ENCODE results near the gene FRMD3.
A peak's percentile ranks its signal among the peaks of the same experiment; 100 is the strongest.

The FRMD3 gene

DNA sequence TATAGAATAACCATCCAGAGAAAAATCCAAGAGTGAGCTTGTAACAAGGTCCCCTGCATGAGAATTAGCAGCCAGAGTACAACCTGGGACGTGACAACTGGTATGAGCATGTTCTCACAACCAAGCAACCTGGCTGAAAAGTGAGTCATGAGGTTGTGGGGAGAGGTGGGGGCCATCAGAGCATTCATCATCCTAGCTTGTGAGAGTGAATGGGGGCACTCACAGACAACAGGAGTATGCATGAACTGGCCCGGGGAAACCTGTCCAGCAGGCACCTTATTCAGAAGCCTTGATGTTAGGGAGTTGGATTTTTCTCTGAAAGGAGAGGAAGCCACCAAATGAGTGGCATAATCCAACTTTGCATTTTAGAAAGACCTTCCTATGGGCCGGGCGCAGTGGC is 113.0 kb downstream of the FRMD3 start:
- no peak overlapping the region for H4K91ac ChIP-seq (ENCODE audit: low read length)

DNA sequence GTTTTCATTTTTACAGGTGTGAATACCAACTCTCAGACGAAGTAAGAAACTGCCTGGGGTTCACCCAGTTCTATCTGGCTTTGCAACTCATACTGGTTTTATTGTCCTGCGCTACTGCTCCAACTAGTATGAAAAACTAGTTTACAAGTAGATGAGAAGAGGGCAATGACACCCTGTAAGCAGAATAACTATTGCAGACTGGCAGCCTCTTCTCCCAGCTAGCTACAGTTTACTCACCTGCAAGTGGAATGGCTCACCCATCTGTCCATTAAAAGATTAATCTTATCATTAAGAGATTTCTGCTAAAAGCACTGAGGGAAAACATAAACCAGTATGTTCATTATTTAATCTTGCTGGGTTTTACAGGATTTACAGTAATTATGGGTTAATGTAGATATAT is 113.4 kb downstream of the FRMD3 start:
- WGBS: 73% methylated on average over 2 of the region's 2 CpGs
- no peaks in the 10 kb centered on the region for H3K27me3 ChIP-seq (ENCODE audit: control insufficient read depth in 1 of 2, insufficient read depth in 1 of 2, low read length in 2 of 2)

More for the DNA sequence above, 113.0 kb downstream of the FRMD3 start:
- Histone ChIP-seq H3K4me2 (ENCODE audit: low read length, poor library complexity, severe bottlenecking) (no peak overlapping the region), H3K9ac (ENCODE audit: low read length) (no peak overlapping the region), H2BK5ac (ENCODE audit: low read depth, low read length, poor library complexity, severe bottlenecking) (no peak overlapping the region), H2AK5ac (ENCODE audit: low read length, severe bottlenecking) (no peak overlapping the region), H3K79me1 (replicated peaks; ENCODE audit: low read length, poor library complexity, severe bottlenecking) (no peaks in the 10 kb centered on the region), H4K8ac (ENCODE audit: low read length) (no peak overlapping the region), H3K23ac (ENCODE audit: low read length in 2 of 2) (peak overlapping the region in 1 of 2 experiments; percentile 77), H3K18ac (ENCODE audit: low read depth in 1 of 2, low read length in 2 of 2) (no peak overlapping the region), H3K27ac (ENCODE audit: low read length, poor library complexity, severe bottlenecking) (no peak overlapping the region), H2AFZ (ENCODE audit: low read depth, low read length) (no peak overlapping the region), H3K14ac (ENCODE audit: low read length in 2 of 2) (peak overlapping the region in 1 of 2 experiments; percentile 41), H2BK15ac (ENCODE audit: low read depth, poor library complexity, severe bottlenecking) (no peak overlapping the region), H3K4ac (ENCODE audit: low read depth in 1 of 2, low read length in 2 of 2) (no peak overlapping the region), H3K4me3 (ENCODE audit: insufficient read depth in 1 of 2, low read depth in 1 of 2, low read length in 2 of 2) (no peak overlapping the region), H3K4me1 (ENCODE audit: control insufficient read depth, insufficient read depth, low read depth, low read length) (no peaks in the 10 kb centered on the region), H3K36me3 (ENCODE audit: control insufficient read depth in 1 of 2, insufficient read depth in 2 of 2, low read depth in 1 of 2, low read length in 2 of 2) (no peaks in the 10 kb centered on the region), H2BK120ac (ENCODE audit: low read depth, low read length) (no peak overlapping the region), H3K9me3 (ENCODE audit: control insufficient read depth, low read length) (no peaks in the 10 kb centered on the region), H3K27me3 (ENCODE audit: control insufficient read depth in 1 of 2, insufficient read depth in 1 of 2, low read length in 2 of 2) (no peaks in the 10 kb centered on the region), H2BK12ac (ENCODE audit: low read length in 2 of 2) (no peak overlapping the region)
- 68% methylated on average over 4 of the region's 4 CpGs for WGBS
- no peak for DNase-seq

DNA sequence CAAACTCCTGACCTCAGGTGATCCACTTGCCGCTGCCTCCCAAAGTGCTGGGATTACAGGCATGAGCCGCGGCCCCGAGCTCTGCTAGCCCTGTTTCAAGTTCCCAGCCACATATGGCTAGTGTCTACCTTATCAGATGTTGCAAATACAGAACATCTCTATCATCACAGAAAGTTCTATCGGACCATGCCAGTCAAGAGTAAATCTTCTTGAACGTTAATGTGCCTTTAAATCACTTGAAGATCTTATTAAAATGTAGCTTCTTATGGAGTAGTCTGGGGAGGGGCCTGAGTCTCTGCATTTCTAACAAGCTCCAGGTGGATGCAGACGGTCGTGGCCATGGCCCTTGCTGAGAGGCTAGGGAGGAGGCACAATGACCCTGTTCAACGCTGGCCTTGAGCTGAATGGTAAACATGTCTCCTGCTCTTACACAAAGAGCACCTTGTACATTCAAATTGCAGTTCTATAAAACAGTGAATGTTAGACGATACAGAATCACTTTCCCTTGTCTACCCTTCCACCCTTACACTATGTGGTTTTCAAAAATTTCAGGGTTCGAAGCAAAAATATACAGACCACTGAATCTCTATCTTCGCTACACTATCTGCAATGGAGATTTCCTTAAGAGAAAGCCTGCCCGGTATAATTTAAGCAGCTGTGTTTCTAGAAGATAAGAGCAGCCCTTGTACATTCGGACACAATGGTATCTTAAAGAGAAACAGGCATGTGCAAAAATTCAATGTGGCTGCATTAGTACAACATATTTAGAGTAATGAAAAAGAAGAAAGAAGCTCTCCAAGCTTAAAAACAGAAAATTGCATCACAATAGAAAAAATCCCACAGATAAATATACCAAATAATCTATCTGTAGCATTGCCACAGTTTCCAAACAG is 114.1 kb downstream of the FRMD3 start:
- no peak overlapping the region for H4K91ac ChIP-seq (ENCODE audit: low read length)

More for the DNA sequence above, 113.4 kb downstream of the FRMD3 start:
- no peak for DNase-seq
- no peaks in the 10 kb centered on the region for H3K79me1 ChIP-seq (replicated peaks; ENCODE audit: low read length, poor library complexity, severe bottlenecking)
- H3K27ac ChIP-seq (ENCODE audit: low read length, poor library complexity, severe bottlenecking): no peak overlapping the region
- H2BK15ac ChIP-seq (ENCODE audit: low read depth, poor library complexity, severe bottlenecking): no peak overlapping the region
- no peak overlapping the region for H3K14ac ChIP-seq (ENCODE audit: low read length in 2 of 2)
- H3K23ac ChIP-seq (ENCODE audit: low read length in 2 of 2): no peak overlapping the region
- H3K9ac ChIP-seq (ENCODE audit: low read length): no peak overlapping the region
- no peaks in the 10 kb centered on the region for H3K36me3 ChIP-seq (ENCODE audit: control insufficient read depth in 1 of 2, insufficient read depth in 2 of 2, low read depth in 1 of 2, low read length in 2 of 2)
- H3K4me3 ChIP-seq (ENCODE audit: insufficient read depth in 1 of 2, low read depth in 1 of 2, low read length in 2 of 2): no peak overlapping the region
- no peaks in the 10 kb centered on the region for H3K9me3 ChIP-seq (ENCODE audit: control insufficient read depth, low read length)
- no peak overlapping the region for H2BK5ac ChIP-seq (ENCODE audit: low read depth, low read length, poor library complexity, severe bottlenecking)
- no peaks in the 10 kb centered on the region for H3K4me1 ChIP-seq (ENCODE audit: control insufficient read depth, insufficient read depth, low read depth, low read length)
- no peak overlapping the region for H4K8ac ChIP-seq (ENCODE audit: low read length)
- no peak overlapping the region for H2AFZ ChIP-seq (ENCODE audit: low read depth, low read length)
- no peak overlapping the region for H2BK120ac ChIP-seq (ENCODE audit: low read depth, low read length)
- no peak overlapping the region for H3K4ac ChIP-seq (ENCODE audit: low read depth in 1 of 2, low read length in 2 of 2)
- H3K18ac ChIP-seq (ENCODE audit: low read depth in 1 of 2, low read length in 2 of 2): no peak overlapping the region
- no peak overlapping the region for H3K4me2 ChIP-seq (ENCODE audit: low read length, poor library complexity, severe bottlenecking)
- H2AK5ac ChIP-seq (ENCODE audit: low read length, severe bottlenecking): no peak overlapping the region
- H2BK12ac ChIP-seq (ENCODE audit: low read length in 2 of 2): no peak overlapping the region
- no peak overlapping the region for H4K91ac ChIP-seq (ENCODE audit: low read length)

DNA sequence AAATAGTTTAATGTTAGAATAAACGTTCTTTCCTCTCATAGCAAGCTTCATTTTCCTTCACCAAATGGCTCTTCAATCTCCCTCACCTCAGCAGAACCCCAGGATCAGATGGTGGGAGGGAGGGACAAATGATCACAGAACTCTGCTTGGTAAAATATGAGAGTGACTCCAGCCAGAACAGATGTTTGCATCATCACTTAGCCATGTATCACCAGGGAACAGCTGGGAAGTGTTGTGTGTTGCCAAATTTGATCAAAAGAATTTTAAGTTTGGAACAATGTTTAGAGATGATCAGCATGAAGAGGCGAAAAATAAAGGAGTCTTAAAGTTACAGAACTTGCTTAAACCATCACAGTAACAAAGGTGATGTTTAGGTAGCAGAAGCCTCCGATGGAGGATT is 115.7 kb downstream of the FRMD3 start:
- Histone ChIP-seq H3K79me1 (replicated peaks; ENCODE audit: low read length, poor library complexity, severe bottlenecking) (no peaks in the 10 kb centered on the region), H2AK5ac (ENCODE audit: low read length, severe bottlenecking) (no peak overlapping the region), H3K18ac (ENCODE audit: low read depth in 1 of 2, low read length in 2 of 2) (no peak overlapping the region), H2BK120ac (ENCODE audit: low read depth, low read length) (no peak overlapping the region), H3K36me3 (ENCODE audit: control insufficient read depth in 1 of 2, insufficient read depth in 2 of 2, low read depth in 1 of 2, low read length in 2 of 2) (no peaks in the 10 kb centered on the region), H3K14ac (ENCODE audit: low read length in 2 of 2) (no peak overlapping the region), H4K91ac (ENCODE audit: low read length) (no peak overlapping the region), H3K4me3 (ENCODE audit: insufficient read depth in 1 of 2, low read depth in 1 of 2, low read length in 2 of 2) (no peak overlapping the region), H3K4me1 (ENCODE audit: control insufficient read depth, insufficient read depth, low read depth, low read length) (no peaks in the 10 kb centered on the region), H4K8ac (ENCODE audit: low read length) (no peak overlapping the region), H3K9ac (ENCODE audit: low read length) (no peak overlapping the region), H2BK12ac (ENCODE audit: low read length in 2 of 2) (no peak overlapping the region), H2AFZ (ENCODE audit: low read depth, low read length) (no peak overlapping the region), H3K9me3 (ENCODE audit: control insufficient read depth, low read length) (no peaks in the 10 kb centered on the region), H3K27me3 (ENCODE audit: control insufficient read depth in 1 of 2, insufficient read depth in 1 of 2, low read length in 2 of 2) (no peaks in the 10 kb centered on the region), H3K27ac (ENCODE audit: low read length, poor library complexity, severe bottlenecking) (no peak overlapping the region), H3K23ac (ENCODE audit: low read length in 2 of 2) (no peak overlapping the region), H3K4me2 (ENCODE audit: low read length, poor library complexity, severe bottlenecking) (no peak overlapping the region), H2BK5ac (ENCODE audit: low read depth, low read length, poor library complexity, severe bottlenecking) (no peak overlapping the region), H3K4ac (ENCODE audit: low read depth in 1 of 2, low read length in 2 of 2) (no peak overlapping the region), H2BK15ac (ENCODE audit: low read depth, poor library complexity, severe bottlenecking) (no peak overlapping the region)
- DNase-seq: no peak
- WGBS: 79% methylated on average over 2 of the region's 3 CpGs

More for the DNA sequence above, 114.1 kb downstream of the FRMD3 start:
- WGBS: 91% methylated on average over 14 of the region's 14 CpGs
- Histone ChIP-seq H3K4me1 (ENCODE audit: control insufficient read depth, insufficient read depth, low read depth, low read length) (no peaks in the 10 kb centered on the region), H2BK5ac (ENCODE audit: low read depth, low read length, poor library complexity, severe bottlenecking) (no peak overlapping the region), H4K8ac (ENCODE audit: low read length) (no peak overlapping the region), H3K9ac (ENCODE audit: low read length) (no peak overlapping the region), H3K79me1 (replicated peaks; ENCODE audit: low read length, poor library complexity, severe bottlenecking) (no peaks in the 10 kb centered on the region), H2BK120ac (ENCODE audit: low read depth, low read length) (no peak overlapping the region), H3K27me3 (ENCODE audit: control insufficient read depth in 1 of 2, insufficient read depth in 1 of 2, low read length in 2 of 2) (no peaks in the 10 kb centered on the region), H3K18ac (ENCODE audit: low read depth in 1 of 2, low read length in 2 of 2) (no peak overlapping the region), H3K4me3 (ENCODE audit: insufficient read depth in 1 of 2, low read depth in 1 of 2, low read length in 2 of 2) (no peak overlapping the region), H2AK5ac (ENCODE audit: low read length, severe bottlenecking) (no peak overlapping the region), H3K23ac (ENCODE audit: low read length in 2 of 2) (no peak overlapping the region), H3K14ac (ENCODE audit: low read length in 2 of 2) (no peak overlapping the region), H3K9me3 (ENCODE audit: control insufficient read depth, low read length) (no peaks in the 10 kb centered on the region), H2AFZ (ENCODE audit: low read depth, low read length) (no peak overlapping the region), H3K4ac (ENCODE audit: low read depth in 1 of 2, low read length in 2 of 2) (no peak overlapping the region), H3K36me3 (ENCODE audit: control insufficient read depth in 1 of 2, insufficient read depth in 2 of 2, low read depth in 1 of 2, low read length in 2 of 2) (no peaks in the 10 kb centered on the region), H2BK12ac (ENCODE audit: low read length in 2 of 2) (no peak overlapping the region), H3K4me2 (ENCODE audit: low read length, poor library complexity, severe bottlenecking) (no peak overlapping the region), H3K27ac (ENCODE audit: low read length, poor library complexity, severe bottlenecking) (no peak overlapping the region), H2BK15ac (ENCODE audit: low read depth, poor library complexity, severe bottlenecking) (no peak overlapping the region)
- DNase-seq: no peak
